NCI-H226 (cell line): ENCODE measurements around the gene MPO.

Source experiments
- DNase-seq: peaks from one replicate; pipeline ENCODE4 v3.0.0-alpha.2; 2015

Gene MPO

GRCh38 chr17:58280480-58281217 is at the start of gene MPO:
Gene MPO, minus strand, starts transcription at chr17:58280935. Its CDS starts 177 bp downstream, at chr17:58280758.
- no peak for DNase-seq

GRCh38 chr17:58329810-58330537 is 49.2 kb upstream of the MPO start:
- no peak for DNase-seq

GRCh38 chr17:58329035-58329809 is 48.5 kb upstream of the MPO start:
- no peak for DNase-seq

GRCh38 chr17:58328195-58329034 is 47.7 kb upstream of the MPO start, which contains the start of gene TSPOAP1:
Gene TSPOAP1, minus strand, starts transcription at chr17:58328795. Its CDS starts 875 bp downstream, at chr17:58327920.
- no peak for DNase-seq

- no peak for DNase-seq
Measured at GRCh38 chr17:58327363-58328194, 46.8 kb upstream of the MPO start.

- DNase-seq = no peak
Measured at GRCh38 chr17:58326609-58327362, 46.1 kb upstream of the MPO start.

- DNase-seq = no peak
Measured at GRCh38 chr17:58325976-58326468, 45.3 kb upstream of the MPO start.

GRCh38 chr17:58325289-58325726 is 44.6 kb upstream of the MPO start:
- DNase-seq = no peak

GRCh38 chr17:58324409-58325288 is 43.9 kb upstream of the MPO start:
- DNase-seq = no peak

GRCh38 chr17:58324056-58324408 is 43.3 kb upstream of the MPO start:
- DNase-seq = no peak

- no peak for DNase-seq
Measured at GRCh38 chr17:58323366-58324055, 42.8 kb upstream of the MPO start.

GRCh38 chr17:58322581-58323185 is 41.9 kb upstream of the MPO start:
- no peak for DNase-seq

- DNase-seq = no peak
Measured at GRCh38 chr17:58321571-58322525, 41.1 kb upstream of the MPO start.

GRCh38 chr17:58320570-58321323 is 40.0 kb upstream of the MPO start:
- DNase-seq = no peak

GRCh38 chr17:58320163-58320558 is 39.4 kb upstream of the MPO start:
- DNase-seq = no peak
